ENCODE measurements around the gene GAS2L2. TPM values are rescaled to one million over a fixed set of nuclear protein-coding genes. Genes with fewer than 3 reads are reported as not detected.

The GAS2L2 gene
- total RNA-seq, 1 donor from 2014 or later = not detected

GRCh38 chr17:35742496-35742895 lies 10.5 kb downstream of the GAS2L2 start:
- TF ChIP-seq, protein P1, sequence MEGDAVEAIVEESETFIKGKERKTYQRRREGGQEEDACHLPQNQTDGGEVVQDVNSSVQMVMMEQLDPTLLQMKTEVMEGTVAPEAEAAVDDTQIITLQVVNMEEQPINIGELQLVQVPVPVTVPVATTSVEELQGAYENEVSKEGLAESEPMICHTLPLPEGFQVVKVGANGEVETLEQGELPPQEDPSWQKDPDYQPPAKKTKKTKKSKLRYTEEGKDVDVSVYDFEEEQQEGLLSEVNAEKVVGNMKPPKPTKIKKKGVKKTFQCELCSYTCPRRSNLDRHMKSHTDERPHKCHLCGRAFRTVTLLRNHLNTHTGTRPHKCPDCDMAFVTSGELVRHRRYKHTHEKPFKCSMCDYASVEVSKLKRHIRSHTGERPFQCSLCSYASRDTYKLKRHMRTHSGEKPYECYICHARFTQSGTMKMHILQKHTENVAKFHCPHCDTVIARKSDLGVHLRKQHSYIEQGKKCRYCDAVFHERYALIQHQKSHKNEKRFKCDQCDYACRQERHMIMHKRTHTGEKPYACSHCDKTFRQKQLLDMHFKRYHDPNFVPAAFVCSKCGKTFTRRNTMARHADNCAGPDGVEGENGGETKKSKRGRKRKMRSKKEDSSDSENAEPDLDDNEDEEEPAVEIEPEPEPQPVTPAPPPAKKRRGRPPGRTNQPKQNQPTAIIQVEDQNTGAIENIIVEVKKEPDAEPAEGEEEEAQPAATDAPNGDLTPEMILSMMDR (conservative IDR thresholded peaks at IDR 0.05; ENCODE audit: low read depth, low read length) = no peak
- no peak overlapping the region for H3K4me3 ChIP-seq (ENCODE audit: low read depth, low read length)
- no peak for DNase-seq (ENCODE audit: low read depth)

DNA sequence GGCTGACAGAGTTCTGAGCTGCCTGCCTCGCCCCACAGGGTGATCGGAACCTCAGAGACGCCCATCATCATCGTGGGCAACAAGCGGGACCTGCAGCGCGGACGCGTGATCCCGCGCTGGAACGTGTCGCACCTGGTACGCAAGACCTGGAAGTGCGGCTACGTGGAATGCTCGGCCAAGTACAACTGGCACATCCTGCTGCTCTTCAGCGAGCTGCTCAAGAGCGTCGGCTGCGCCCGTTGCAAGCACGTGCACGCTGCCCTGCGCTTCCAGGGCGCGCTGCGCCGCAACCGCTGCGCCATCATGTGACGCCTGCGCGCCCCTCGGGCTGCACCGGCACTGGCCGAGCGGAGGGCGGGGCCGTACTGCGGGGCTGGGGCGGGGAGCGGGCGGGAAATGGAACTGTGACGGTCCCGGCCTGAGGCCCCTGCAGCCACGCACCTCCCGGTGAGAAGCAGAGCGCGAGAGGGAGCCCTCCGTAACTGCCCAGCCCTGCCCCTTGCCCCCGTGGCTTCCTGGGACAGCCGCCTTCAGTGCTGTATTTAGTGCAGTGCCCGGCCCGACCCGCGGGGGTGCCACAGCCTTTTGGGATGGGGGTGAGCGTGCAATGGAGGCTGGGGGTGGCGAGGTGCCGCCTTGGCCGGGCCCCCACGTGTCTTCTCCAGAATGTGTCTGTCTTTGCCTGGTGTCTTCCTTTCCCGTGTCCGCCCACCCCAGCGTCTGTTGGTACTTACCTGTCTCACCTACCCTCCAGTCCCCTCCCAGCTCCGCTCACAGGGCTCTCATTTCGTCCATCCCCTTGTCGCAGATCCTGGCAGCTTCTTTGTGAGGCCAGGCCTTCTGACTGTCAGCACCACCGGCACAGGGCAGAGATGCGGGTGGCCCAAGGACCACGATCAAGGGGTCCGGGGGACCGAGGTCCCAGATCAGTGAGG lies 11.8 kb downstream of the GAS2L2 start:
- no peak for DNase-seq (ENCODE audit: low read depth)
- TF ChIP-seq, protein P1 (conservative IDR thresholded peaks at IDR 0.05; ENCODE audit: low read depth, low read length) = no peak
- H3K4me3 ChIP-seq (ENCODE audit: low read depth, low read length) = no peak overlapping the region

DNA sequence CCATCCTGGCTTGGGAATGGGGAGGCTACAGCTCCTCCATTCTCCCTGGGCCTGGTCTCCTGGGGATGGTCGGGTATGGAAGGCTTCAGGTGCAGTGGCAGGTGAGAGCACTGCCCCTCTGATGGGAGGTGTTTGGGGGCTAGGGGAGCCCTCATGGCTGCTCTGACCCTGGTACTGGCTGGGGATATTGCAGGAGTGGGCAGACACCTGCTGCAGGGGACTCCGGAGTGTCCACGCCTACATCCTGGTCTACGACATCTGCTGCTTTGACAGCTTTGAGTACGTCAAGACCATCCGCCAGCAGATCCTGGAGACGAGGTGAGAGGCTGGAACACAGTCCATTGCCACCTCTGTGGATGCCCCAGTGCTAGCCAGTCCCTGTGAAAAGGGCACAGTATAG lies 12.8 kb downstream of the GAS2L2 start:
- TF ChIP-seq, protein P1 (conservative IDR thresholded peaks at IDR 0.05; ENCODE audit: low read depth, low read length) = no peak
- DNase-seq (ENCODE audit: low read depth) = no peak
- H3K4me3 ChIP-seq (ENCODE audit: low read depth, low read length) = no peak overlapping the region

GRCh38 chr17:35738519-35739133 lies 14.4 kb downstream of the GAS2L2 start:
- DNase-seq (ENCODE audit: low read depth) = no peak
- TF ChIP-seq, protein P1 (conservative IDR thresholded peaks at IDR 0.05; ENCODE audit: low read depth, low read length) = no peak
- no peak overlapping the region for H3K4me3 ChIP-seq (ENCODE audit: low read depth, low read length)

GRCh38 chr17:35736236-35736635 lies 16.8 kb downstream of the GAS2L2 start:
- no peak for DNase-seq (ENCODE audit: low read depth)
- H3K4me3 ChIP-seq (ENCODE audit: low read depth, low read length) = no peak overlapping the region
- TF ChIP-seq, protein P1 (conservative IDR thresholded peaks at IDR 0.05; ENCODE audit: low read depth, low read length) = no peak

DNA sequence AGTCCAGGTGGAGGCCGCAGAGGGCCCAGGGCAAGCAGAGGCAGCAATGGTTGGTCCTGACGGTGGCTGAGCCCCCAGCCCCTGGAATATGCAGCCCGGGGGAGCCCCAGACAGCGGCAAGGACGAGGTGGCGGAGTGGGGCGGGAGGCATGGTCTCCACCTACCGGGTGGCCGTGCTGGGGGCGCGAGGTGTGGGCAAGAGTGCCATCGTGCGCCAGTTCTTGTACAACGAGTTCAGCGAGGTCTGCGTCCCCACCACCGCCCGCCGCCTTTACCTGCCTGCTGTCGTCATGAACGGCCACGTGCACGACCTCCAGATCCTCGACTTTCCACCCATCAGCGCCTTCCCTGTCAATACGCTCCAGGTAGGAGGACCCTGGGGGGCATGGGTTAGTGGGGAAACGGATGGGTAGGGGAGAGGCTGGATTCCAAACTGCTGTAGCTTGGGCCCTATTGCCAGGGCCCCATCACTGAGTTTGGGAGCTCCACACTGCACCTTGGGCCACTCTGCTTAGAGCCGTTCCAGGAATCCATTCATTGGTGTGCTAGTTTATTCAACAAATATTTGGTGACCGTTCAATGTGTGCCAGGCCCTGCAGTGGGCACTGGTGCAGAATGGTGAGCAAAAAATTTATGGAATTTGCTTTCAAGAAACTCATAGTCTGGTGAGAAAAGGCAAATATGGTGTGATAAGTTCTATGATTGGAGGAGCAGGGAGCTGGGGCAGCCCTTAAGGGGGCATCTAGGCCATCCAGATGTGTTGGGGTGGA lies 17.8 kb downstream of the GAS2L2 start:
- no peak overlapping the region for H3K4me3 ChIP-seq (ENCODE audit: low read depth, low read length)
- TF ChIP-seq, protein P1 (conservative IDR thresholded peaks at IDR 0.05; ENCODE audit: low read depth, low read length) = no peak
- DNase-seq (ENCODE audit: low read depth) = no peak

All from epithelial cell of proximal tubule (primary cell).